ENCODE data around the gene ACTR3C.
"Not testable (repeated sequence)": the region's sequence is repeated elsewhere in the genome, so short reads cannot be mapped to it uniquely, and the experiment has no call there.

Gene ACTR3C

GRCh38 chr7:150323682-150324372, 482 bp upstream of the ACTR3C start:
- DNase-seq: peak in 1 of 2 experiments; percentile 34
- TF ChIP-seq POLR2A (IDR thresholded peaks at IDR 0.05; ENCODE audit: low read length) (peak; percentile 2), GATA1 (IDR thresholded peaks at IDR 0.05; ENCODE audit: low read depth, low read length) (no peak)

GRCh38 chr7:150322114-150322832, 1.1 kb downstream of the ACTR3C start:
- TF ChIP-seq GATA1 (IDR thresholded peaks at IDR 0.05; ENCODE audit: low read depth, low read length) (no peak), POLR2A (IDR thresholded peaks at IDR 0.05; ENCODE audit: low read length) (no peak)
- peak; percentile 51 to 79 for DNase-seq

- DNase-seq: no peak
- TF ChIP-seq POLR2A (IDR thresholded peaks at IDR 0.05; ENCODE audit: low read length) (no peak), GATA1 (IDR thresholded peaks at IDR 0.05; ENCODE audit: low read depth, low read length) (no peak)
Observed at GRCh38 chr7:150321788-150322113, 1.6 kb downstream of the ACTR3C start.

GRCh38 chr7:150317748-150318444, 5.4 kb downstream of the ACTR3C start:
- no peak for TF ChIP-seq GATA1 (IDR thresholded peaks at IDR 0.05; ENCODE audit: low read depth, low read length)
- no peak for TF ChIP-seq POLR2A (IDR thresholded peaks at IDR 0.05; ENCODE audit: low read length)

GRCh38 chr7:150316987-150317386, 6.4 kb downstream of the ACTR3C start:
- not testable (repeated sequence) for DNase-seq

More at GRCh38 chr7:150317748-150318444, 5.4 kb downstream of the ACTR3C start:
- DNase-seq: no peak

GRCh38 chr7:150314639-150315239, 8.6 kb downstream of the ACTR3C start:
- TF ChIP-seq POLR2A (IDR thresholded peaks at IDR 0.05; ENCODE audit: low read length) (no peak), GATA1 (IDR thresholded peaks at IDR 0.05; ENCODE audit: low read depth, low read length) (no peak)
- no peak for DNase-seq

GRCh38 chr7:150313870-150314269, 9.5 kb downstream of the ACTR3C start:
- no peak for DNase-seq
- TF ChIP-seq GATA1 (IDR thresholded peaks at IDR 0.05; ENCODE audit: low read depth, low read length): no peak

- peak in 1 of 2 experiments; percentile 42 for DNase-seq
- TF ChIP-seq GATA1 (IDR thresholded peaks at IDR 0.05; ENCODE audit: low read depth, low read length) (no peak), POLR2A (IDR thresholded peaks at IDR 0.05; ENCODE audit: low read length) (no peak)
Observed at GRCh38 chr7:150313367-150313809, 10.0 kb downstream of the ACTR3C start.

- DNase-seq: peak; percentile 9 to 38
Observed at GRCh38 chr7:150312649-150313366, 10.5 kb downstream of the ACTR3C start.

- DNase-seq: no peak
- no peak for TF ChIP-seq GATA1 (IDR thresholded peaks at IDR 0.05; ENCODE audit: low read depth, low read length)
- no peak for TF ChIP-seq POLR2A (IDR thresholded peaks at IDR 0.05; ENCODE audit: low read length)
Observed at GRCh38 chr7:150311711-150312110, 11.6 kb downstream of the ACTR3C start.

GRCh38 chr7:150311146-150311545, 12.2 kb downstream of the ACTR3C start:
- TF ChIP-seq GATA1 (IDR thresholded peaks at IDR 0.05; ENCODE audit: low read depth, low read length) (no peak), POLR2A (IDR thresholded peaks at IDR 0.05; ENCODE audit: low read length) (no peak)
- DNase-seq: no peak

GRCh38 chr7:150308575-150308974, 14.8 kb downstream of the ACTR3C start:
- TF ChIP-seq POLR2A (IDR thresholded peaks at IDR 0.05; ENCODE audit: low read length) (no peak), GATA1 (IDR thresholded peaks at IDR 0.05; ENCODE audit: low read depth, low read length) (no peak)
- DNase-seq: no peak

- DNase-seq: no peak
- TF ChIP-seq POLR2A (IDR thresholded peaks at IDR 0.05; ENCODE audit: low read length) (no peak), GATA1 (IDR thresholded peaks at IDR 0.05; ENCODE audit: low read depth, low read length) (no peak)
Observed at GRCh38 chr7:150307904-150308303, 15.4 kb downstream of the ACTR3C start.

GRCh38 chr7:150307129-150307528, 16.2 kb downstream of the ACTR3C start:
- no peak for DNase-seq
- TF ChIP-seq GATA1 (IDR thresholded peaks at IDR 0.05; ENCODE audit: low read depth, low read length) (no peak), POLR2A (IDR thresholded peaks at IDR 0.05; ENCODE audit: low read length) (no peak)

- DNase-seq: not testable (repeated sequence)
Observed at GRCh38 chr7:150306377-150306776, 17.0 kb downstream of the ACTR3C start.

GRCh38 chr7:150305903-150306284, 17.5 kb downstream of the ACTR3C start:
- DNase-seq: not testable (repeated sequence)

- DNase-seq: not testable (repeated sequence)
Observed at GRCh38 chr7:150305259-150305902, 18.0 kb downstream of the ACTR3C start.

GRCh38 chr7:150304499-150305258, 18.7 kb downstream of the ACTR3C start:
- not testable (repeated sequence) for DNase-seq

All from erythroblast (primary cell).